SK-N-SH (cell line): ENCODE results near the gene RAPGEF1. TPM values are rescaled to one million over a fixed set of nuclear protein-coding genes. Genes with fewer than 3 reads are reported as not detected.

ENCODE experiments used
- CTCF ChIA-PET: fragments of 300-600, 350-600 bp; formaldehyde crosslinking; extraction: SDS; loops from one replicate; lab custom pipeline; 2021; lab: Yijun Ruan, JAX
- POLR2A ChIA-PET: fragments of 350-600 bp; sonication (Branson Sonifier 250); formaldehyde crosslinking; extraction: SDS; loops from one replicate; lab custom pipeline; 2020; ENCODE audit warnings: antibody characterized with exemption, inconsistent platforms; lab: Yijun Ruan, JAX
- DNase-seq: peaks from one replicate; pipeline ENCODE4 v3.0.0; 2012
- H2AFZ ChIP-seq: fragments of 200-600 bp; sonication (generic); 2 replicates; pipeline ENCODE4 v1.8.1; 2016; ENCODE audit warnings: antibody characterized with exemption, mild to moderate bottlenecking, low read depth
- H3F3A ChIP-seq: fragments of 200-600 bp; sonication (generic); replicated peaks from 2 replicates; pipeline ENCODE3; 2016; ENCODE audit warnings: antibody characterized with exemption, mild to moderate bottlenecking; ENCODE audit not compliant: insufficient read depth
- H3K27ac ChIP-seq, 2 experiments: fragments of 200-500 bp in 1 of 2; fragments of 200-600 bp in 1 of 2; sonication (Bioruptor generic) in 1 of 2; sonication (generic), shearing (Covaris generic) in 1 of 2; 2 replicates each; pipeline versions ENCODE4 v1.5.1 to v1.6.1; 2014 to 2016; ENCODE audit warnings: low read depth in 2 of 2, inconsistent platforms in 1 of 2, low read length in 1 of 2, mild to moderate bottlenecking in 1 of 2, mixed read lengths in 1 of 2
- H3K27me3 ChIP-seq: fragments of 200-600 bp; sonication (generic), shearing (Covaris generic); 2 replicates; pipeline ENCODE4 v1.6.1; 2016; ENCODE audit warnings: mixed run types; ENCODE audit not compliant: insufficient read depth
- H3K36me3 ChIP-seq, 2 experiments: fragments of 200-500 bp in 1 of 2; fragments of 200-600 bp in 1 of 2; sonication (Bioruptor generic) in 1 of 2; sonication (generic) in 1 of 2; replicated peaks in 1 of 2; 2 replicates each; pipeline versions ENCODE3 to v1.5.1; 2014 to 2016; ENCODE audit warnings: low read length in 1 of 2, mild to moderate bottlenecking in 1 of 2; ENCODE audit not compliant: insufficient read depth in 2 of 2, control insufficient read depth in 1 of 2
- H3K4me1 ChIP-seq, 2 experiments: fragments of 200-500 bp in 1 of 2; fragments of 200-600 bp in 1 of 2; sonication (Bioruptor generic) in 1 of 2; sonication (generic), shearing (Covaris generic) in 1 of 2; 2 replicates each; pipeline versions ENCODE4 v1.5.1 to v1.6.1; 2014 to 2016; ENCODE audit warnings: low read depth in 1 of 2, low read length in 1 of 2, mixed run types in 1 of 2; ENCODE audit not compliant: insufficient read depth in 2 of 2, control insufficient read depth in 1 of 2
- H3K4me2 ChIP-seq: fragments of 200-600 bp; sonication (generic), shearing (Covaris generic); 2 replicates; pipeline ENCODE4 v1.6.1; 2017; ENCODE audit warnings: mixed run types
- H3K4me3 ChIP-seq, 2 experiments: fragments of 200-500 bp in 1 of 2; fragments of 200-600 bp in 1 of 2; sonication (Bioruptor generic) in 1 of 2; sonication (generic), shearing (Covaris generic) in 1 of 2; 2 replicates each; pipeline versions ENCODE4 v1.5.1 to v1.8.1; 2014 to 2016; ENCODE audit warnings: low read depth in 2 of 2, inconsistent platforms in 1 of 2, low read length in 1 of 2, mild to moderate bottlenecking in 1 of 2, mixed read lengths in 1 of 2, moderate library complexity in 1 of 2
- H3K79me2 ChIP-seq: fragments of 200-600 bp; sonication (generic); 2 replicates; pipeline ENCODE4 v1.8.1; 2017; ENCODE audit warnings: mild to moderate bottlenecking; ENCODE audit not compliant: insufficient read depth
- H3K9ac ChIP-seq: fragments of 200-600 bp; sonication (generic); 2 replicates; pipeline ENCODE4 v1.6.1; 2017; ENCODE audit warnings: mixed run types
- H3K9me2 ChIP-seq: fragments of 200-600 bp; sonication (generic); 2 replicates; pipeline ENCODE4 v1.6.1; 2017; ENCODE audit warnings: mixed run types
- H3K9me3 ChIP-seq: fragments of 200-600 bp; sonication (generic); 2 replicates; pipeline ENCODE4 v1.6.1; 2017; ENCODE audit warnings: mixed run types, mild to moderate bottlenecking, moderate library complexity
- H4K20me1 ChIP-seq: fragments of 200-600 bp; sonication (generic); 2 replicates; pipeline ENCODE4 v1.6.1; 2017; ENCODE audit warnings: mild to moderate bottlenecking, mixed run types; ENCODE audit not compliant: insufficient read depth
- EZH2phosphoT487 ChIP-seq: fragments of 200-600 bp; sonication (generic); IDR thresholded peaks from 2 replicates; pipeline ENCODE4 v1.6.1; 2017; ENCODE audit warnings: low read depth, mixed run types, mild to moderate bottlenecking, antibody characterized with exemption, moderate library complexity, borderline replicate concordance
- FOXJ3 ChIP-seq: sonication (generic); formaldehyde crosslinking; IDR thresholded peaks from 2 replicates; pipeline ENCODE4 v1.5.1; 2020; ENCODE audit warnings: mild to moderate bottlenecking, missing genetic modification reagents
- FOXM1 ChIP-seq: IDR thresholded peaks from 2 replicates; pipeline ENCODE4 v1.4.0; 2012; ENCODE audit warnings: low read depth, mild to moderate bottlenecking
- GABPA ChIP-seq: IDR thresholded peaks from 2 replicates; pipeline ENCODE4 v1.4.0; 2012; ENCODE audit warnings: low read depth, mild to moderate bottlenecking
- JUND ChIP-seq: IDR thresholded peaks from 2 replicates; pipeline ENCODE4 v1.4.0; 2012
- MEF2A ChIP-seq: IDR thresholded peaks from 2 replicates; pipeline ENCODE4 v1.4.0; 2012; ENCODE audit warnings: low read depth, borderline replicate concordance
- POLR2AphosphoS5 ChIP-seq: IDR thresholded peaks from 2 replicates; pipeline ENCODE4 v1.6.1; 2012; ENCODE audit warnings: low read depth, low read length
- RCOR1 ChIP-seq: fragments of 150-350 bp; IDR thresholded peaks from 2 replicates; pipeline ENCODE4 v1.6.1; 2017; ENCODE audit warnings: antibody characterized with exemption, low read length
- RXRA ChIP-seq: IDR thresholded peaks from 2 replicates; pipeline ENCODE4 v1.4.0; 2012; ENCODE audit warnings: low read depth, mild to moderate bottlenecking, borderline replicate concordance
- SIN3A ChIP-seq: IDR thresholded peaks from 2 replicates; pipeline ENCODE4 v1.6.1; 2012; ENCODE audit warnings: low read depth, mild to moderate bottlenecking, low read length, moderate library complexity, borderline replicate concordance
- SMC3 ChIP-seq: IDR thresholded peaks from 2 replicates; pipeline ENCODE4 v1.6.1; 2012; ENCODE audit warnings: low read depth, low read length, improper control_type of control experiment
- TCF12 ChIP-seq: IDR thresholded peaks from 2 replicates; pipeline ENCODE4 v1.4.0; 2012
- TEAD4 ChIP-seq: IDR thresholded peaks from 2 replicates; pipeline ENCODE4 v1.4.0; 2012; ENCODE audit warnings: mild to moderate bottlenecking, borderline replicate concordance; ENCODE audit not compliant: insufficient read depth
- YY1 ChIP-seq: IDR thresholded peaks from 2 replicates; pipeline ENCODE4 v1.4.0; 2012; ENCODE audit warnings: low read depth, mild to moderate bottlenecking
- WGBS: methylation state at CpG from one replicate; pipeline ENCODE4 v1.1.6; 2017; ENCODE audit warnings: low lambda C conversion rate; 5-methylcytosine and 5-hydroxymethylcytosine counted together
- polyA plus RNA-seq, 3 experiments: library from polyadenylated mRNA; depleted of rRNA; stranded (reverse); fragments of >200 nt; gene quantifications; 2 replicates each; pipeline ENCODE4 v1.2.3, GENCODE V29; 2012
- TF ChIP-seq, protein P1 (sequence below): fragments of 150-350 bp; IDR thresholded peaks from 2 replicates; pipeline ENCODE4 v1.6.1; 2016; ENCODE audit warnings: mild to moderate bottlenecking, low read depth, low read length
- TF ChIP-seq, protein P2 (sequence below): IDR thresholded peaks from 2 replicates; pipeline ENCODE4 v1.6.1; 2012; ENCODE audit warnings: mild to moderate bottlenecking, low read depth, low read length, moderate library complexity
- TF ChIP-seq, protein P3 (sequence below): IDR thresholded peaks from 2 replicates; pipeline ENCODE4 v1.4.0; 2012; ENCODE audit warnings: low read depth, borderline replicate concordance
- TF ChIP-seq, protein P4 (sequence below): fragments of 200-600 bp; sonication (generic); IDR thresholded peaks from 2 replicates; pipeline ENCODE4 v1.6.1; 2017; ENCODE audit warnings: antibody characterized with exemption, mild to moderate bottlenecking, moderate library complexity
- TF ChIP-seq, protein P5 (sequence below): IDR thresholded peaks from 2 replicates; pipeline ENCODE4 v1.4.0; 2012; ENCODE audit warnings: low read depth

Gene RAPGEF1
- polyA plus RNA-seq, 1 of the 3 experiments (the other 2 are of a cell fraction), result 26.2 TPM

DNA sequence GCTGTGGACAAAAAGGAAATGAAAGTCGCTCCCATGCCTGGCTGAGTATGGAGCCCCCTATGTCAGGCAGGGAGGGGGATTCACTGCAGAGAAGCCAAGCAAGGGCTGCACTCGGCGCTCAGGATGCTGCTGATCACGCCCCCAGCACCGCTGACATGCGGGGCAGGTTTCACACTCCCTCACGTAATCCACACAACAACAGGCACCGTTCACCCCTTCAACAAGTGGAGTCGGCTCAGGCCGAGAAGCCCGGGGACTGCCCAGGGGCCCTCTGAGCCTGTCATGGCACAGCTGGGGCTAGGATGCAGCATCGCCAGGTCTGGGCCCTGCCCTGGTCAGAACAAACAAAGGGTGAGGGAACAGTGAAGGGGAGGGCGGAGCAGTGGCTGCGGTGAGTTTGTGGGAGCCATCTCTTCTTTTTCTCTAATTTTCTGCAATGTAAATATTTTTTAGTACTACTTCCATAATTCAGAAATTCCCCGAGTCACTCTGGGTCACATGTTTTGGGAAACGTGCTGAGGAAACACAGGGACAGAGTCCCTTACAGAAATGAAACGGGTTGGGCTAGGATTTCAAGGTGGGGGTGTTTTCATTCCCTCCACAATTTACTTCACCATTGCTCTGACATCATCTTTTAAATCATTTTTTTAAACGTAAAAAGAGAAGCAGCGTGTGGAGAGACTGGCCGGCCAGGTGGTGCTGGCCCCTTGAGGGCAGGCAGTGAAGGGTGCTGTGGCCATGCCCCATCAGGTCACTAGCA is 144.8 kb downstream of the RAPGEF1 start:
- no peak for DNase-seq
- no peaks in the 10 kb centered on the region for H3K9me3 ChIP-seq
- H4K20me1 ChIP-seq, result no peaks in the 10 kb centered on the region
- TF ChIP-seq, protein P1, sequence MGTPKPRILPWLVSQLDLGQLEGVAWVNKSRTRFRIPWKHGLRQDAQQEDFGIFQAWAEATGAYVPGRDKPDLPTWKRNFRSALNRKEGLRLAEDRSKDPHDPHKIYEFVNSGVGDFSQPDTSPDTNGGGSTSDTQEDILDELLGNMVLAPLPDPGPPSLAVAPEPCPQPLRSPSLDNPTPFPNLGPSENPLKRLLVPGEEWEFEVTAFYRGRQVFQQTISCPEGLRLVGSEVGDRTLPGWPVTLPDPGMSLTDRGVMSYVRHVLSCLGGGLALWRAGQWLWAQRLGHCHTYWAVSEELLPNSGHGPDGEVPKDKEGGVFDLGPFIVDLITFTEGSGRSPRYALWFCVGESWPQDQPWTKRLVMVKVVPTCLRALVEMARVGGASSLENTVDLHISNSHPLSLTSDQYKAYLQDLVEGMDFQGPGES, result no peak
- TF ChIP-seq RXRA, result no peak
- no peak for TF ChIP-seq FOXJ3
- TF ChIP-seq TCF12, result no peak
- no peak for TF ChIP-seq SIN3A
- TF ChIP-seq, protein P2, sequence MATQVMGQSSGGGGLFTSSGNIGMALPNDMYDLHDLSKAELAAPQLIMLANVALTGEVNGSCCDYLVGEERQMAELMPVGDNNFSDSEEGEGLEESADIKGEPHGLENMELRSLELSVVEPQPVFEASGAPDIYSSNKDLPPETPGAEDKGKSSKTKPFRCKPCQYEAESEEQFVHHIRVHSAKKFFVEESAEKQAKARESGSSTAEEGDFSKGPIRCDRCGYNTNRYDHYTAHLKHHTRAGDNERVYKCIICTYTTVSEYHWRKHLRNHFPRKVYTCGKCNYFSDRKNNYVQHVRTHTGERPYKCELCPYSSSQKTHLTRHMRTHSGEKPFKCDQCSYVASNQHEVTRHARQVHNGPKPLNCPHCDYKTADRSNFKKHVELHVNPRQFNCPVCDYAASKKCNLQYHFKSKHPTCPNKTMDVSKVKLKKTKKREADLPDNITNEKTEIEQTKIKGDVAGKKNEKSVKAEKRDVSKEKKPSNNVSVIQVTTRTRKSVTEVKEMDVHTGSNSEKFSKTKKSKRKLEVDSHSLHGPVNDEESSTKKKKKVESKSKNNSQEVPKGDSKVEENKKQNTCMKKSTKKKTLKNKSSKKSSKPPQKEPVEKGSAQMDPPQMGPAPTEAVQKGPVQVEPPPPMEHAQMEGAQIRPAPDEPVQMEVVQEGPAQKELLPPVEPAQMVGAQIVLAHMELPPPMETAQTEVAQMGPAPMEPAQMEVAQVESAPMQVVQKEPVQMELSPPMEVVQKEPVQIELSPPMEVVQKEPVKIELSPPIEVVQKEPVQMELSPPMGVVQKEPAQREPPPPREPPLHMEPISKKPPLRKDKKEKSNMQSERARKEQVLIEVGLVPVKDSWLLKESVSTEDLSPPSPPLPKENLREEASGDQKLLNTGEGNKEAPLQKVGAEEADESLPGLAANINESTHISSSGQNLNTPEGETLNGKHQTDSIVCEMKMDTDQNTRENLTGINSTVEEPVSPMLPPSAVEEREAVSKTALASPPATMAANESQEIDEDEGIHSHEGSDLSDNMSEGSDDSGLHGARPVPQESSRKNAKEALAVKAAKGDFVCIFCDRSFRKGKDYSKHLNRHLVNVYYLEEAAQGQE, result no peak
- TF ChIP-seq, protein P3, sequence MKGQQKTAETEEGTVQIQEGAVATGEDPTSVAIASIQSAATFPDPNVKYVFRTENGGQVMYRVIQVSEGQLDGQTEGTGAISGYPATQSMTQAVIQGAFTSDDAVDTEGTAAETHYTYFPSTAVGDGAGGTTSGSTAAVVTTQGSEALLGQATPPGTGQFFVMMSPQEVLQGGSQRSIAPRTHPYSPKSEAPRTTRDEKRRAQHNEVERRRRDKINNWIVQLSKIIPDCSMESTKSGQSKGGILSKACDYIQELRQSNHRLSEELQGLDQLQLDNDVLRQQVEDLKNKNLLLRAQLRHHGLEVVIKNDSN, result no peak
- TF ChIP-seq GABPA, result no peak
- TF ChIP-seq, protein P4, sequence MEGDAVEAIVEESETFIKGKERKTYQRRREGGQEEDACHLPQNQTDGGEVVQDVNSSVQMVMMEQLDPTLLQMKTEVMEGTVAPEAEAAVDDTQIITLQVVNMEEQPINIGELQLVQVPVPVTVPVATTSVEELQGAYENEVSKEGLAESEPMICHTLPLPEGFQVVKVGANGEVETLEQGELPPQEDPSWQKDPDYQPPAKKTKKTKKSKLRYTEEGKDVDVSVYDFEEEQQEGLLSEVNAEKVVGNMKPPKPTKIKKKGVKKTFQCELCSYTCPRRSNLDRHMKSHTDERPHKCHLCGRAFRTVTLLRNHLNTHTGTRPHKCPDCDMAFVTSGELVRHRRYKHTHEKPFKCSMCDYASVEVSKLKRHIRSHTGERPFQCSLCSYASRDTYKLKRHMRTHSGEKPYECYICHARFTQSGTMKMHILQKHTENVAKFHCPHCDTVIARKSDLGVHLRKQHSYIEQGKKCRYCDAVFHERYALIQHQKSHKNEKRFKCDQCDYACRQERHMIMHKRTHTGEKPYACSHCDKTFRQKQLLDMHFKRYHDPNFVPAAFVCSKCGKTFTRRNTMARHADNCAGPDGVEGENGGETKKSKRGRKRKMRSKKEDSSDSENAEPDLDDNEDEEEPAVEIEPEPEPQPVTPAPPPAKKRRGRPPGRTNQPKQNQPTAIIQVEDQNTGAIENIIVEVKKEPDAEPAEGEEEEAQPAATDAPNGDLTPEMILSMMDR, result no peak
- TF ChIP-seq POLR2AphosphoS5, result no peak
- no peak for TF ChIP-seq FOXM1
- no peak for TF ChIP-seq SMC3
- TF ChIP-seq TEAD4, result no peak
- no peak for TF ChIP-seq EZH2phosphoT487
- no peak for TF ChIP-seq JUND
- TF ChIP-seq, protein P5, sequence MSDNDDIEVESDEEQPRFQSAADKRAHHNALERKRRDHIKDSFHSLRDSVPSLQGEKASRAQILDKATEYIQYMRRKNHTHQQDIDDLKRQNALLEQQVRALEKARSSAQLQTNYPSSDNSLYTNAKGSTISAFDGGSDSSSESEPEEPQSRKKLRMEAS, result no peak
- TF ChIP-seq RCOR1, result no peak
- no peak for TF ChIP-seq MEF2A
- TF ChIP-seq YY1, result no peak
- H3K27me3 ChIP-seq, result no peaks in the 10 kb centered on the region
- H3K4me2 ChIP-seq, result no peak overlapping the region
- H3K9ac ChIP-seq, result no peak overlapping the region
- H3K79me2 ChIP-seq, result no peaks in the 10 kb centered on the region
- CTCF ChIA-PET, result interaction anchor here (0.9 to 5.8 kb wide), 2 partner anchors 145 to 150 kb away, joined by 7 to 55 read pairs; no protein-coding TSS in a partner anchor
- H3K27ac ChIP-seq, result no peak overlapping the region
- no peak overlapping the region for H3K4me3 ChIP-seq
- H3F3A ChIP-seq, result no peaks in the 10 kb centered on the region
- no peak overlapping the region for H2AFZ ChIP-seq
- POLR2A ChIA-PET, result no interaction called here
- H3K36me3 ChIP-seq, result peaks cover 0 to 42% of the 10 kb centered on the region in 2 experiments
- H3K4me1 ChIP-seq, result no peaks in the 10 kb centered on the region
- no peaks in the 10 kb centered on the region for H3K9me2 ChIP-seq
- 92% methylated on average over 16 of the region's 20 CpGs for WGBS
